HG02678 (cell line): ENCODE results near the gene RPS17.
"Not testable (repeated sequence)": the region's sequence is repeated elsewhere in the genome, so short reads cannot be mapped to it uniquely, and the experiment has no call there.

ENCODE experiments used
- ATAC-seq: cut with Tn5 transposase; IDR thresholded peaks from one replicate; pipeline ENCODE4 v1.9.1; 2021; ENCODE audit warnings: mild to moderate bottlenecking, moderate library complexity; ENCODE audit not compliant: unreplicated experiment

RPS17 gene

DNA sequence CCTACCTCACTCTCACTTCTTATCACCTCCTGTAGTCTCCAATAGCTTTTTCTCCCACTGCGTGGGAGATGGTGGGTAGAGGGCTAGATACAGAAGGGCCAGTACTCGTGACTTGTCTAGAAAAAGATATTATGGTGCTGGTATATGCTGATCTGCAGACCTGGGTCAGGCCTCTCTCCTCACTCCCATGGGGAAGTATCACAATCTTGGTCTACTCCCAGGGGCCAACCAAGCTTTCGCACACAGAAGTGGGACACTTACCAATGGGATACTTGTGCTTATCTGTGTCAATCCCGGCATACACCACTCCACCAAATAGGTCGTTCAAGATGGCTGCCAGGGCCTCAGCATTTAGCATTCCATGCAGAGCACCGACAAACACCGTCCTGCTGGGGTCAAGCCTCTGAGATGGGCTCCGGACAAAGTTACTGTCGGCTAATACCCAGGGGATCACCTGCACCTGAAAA is 9.0 kb upstream of the RPS17 start:
- no peak for ATAC-seq

DNA sequence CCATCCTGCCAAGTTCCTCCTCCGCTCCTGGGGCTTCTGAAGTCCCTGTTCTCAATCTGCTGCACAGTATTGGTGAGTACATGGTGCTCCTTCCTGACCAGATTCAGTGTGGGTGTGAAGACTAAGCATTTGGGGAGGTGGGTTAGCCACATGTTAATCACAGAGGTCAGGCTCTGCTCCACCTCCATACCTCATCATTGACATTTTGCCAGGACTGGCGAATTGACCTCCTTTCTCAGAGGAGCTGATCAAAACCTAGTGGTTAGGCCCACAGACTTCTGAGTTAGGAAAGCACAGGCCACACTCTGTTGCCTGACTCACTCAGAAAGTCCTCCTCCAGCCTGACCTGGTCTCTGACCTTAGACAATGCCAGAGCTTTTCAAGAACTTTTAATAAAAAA is 8.4 kb upstream of the RPS17 start:
- ATAC-seq, result no peak

DNA sequence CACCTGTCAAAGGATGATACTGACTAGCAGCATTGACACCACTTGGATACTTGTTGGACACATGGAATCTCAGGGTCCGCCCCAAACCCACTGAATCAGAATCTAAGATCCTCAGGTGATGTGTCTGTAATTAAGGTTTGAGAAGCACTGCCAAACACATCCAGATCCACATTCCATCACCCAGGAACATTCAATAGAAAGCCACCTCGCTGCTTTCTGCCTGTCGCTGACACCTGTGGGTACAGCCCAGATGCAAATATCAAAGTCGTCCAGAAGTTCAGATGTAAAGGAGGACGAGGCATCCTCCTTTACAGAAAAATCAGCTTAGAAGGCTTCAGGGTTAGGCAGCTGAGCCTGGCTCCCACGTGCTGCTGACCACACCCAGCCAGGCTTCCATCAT is 5.2 kb upstream of the RPS17 start:
- no peak for ATAC-seq

DNA sequence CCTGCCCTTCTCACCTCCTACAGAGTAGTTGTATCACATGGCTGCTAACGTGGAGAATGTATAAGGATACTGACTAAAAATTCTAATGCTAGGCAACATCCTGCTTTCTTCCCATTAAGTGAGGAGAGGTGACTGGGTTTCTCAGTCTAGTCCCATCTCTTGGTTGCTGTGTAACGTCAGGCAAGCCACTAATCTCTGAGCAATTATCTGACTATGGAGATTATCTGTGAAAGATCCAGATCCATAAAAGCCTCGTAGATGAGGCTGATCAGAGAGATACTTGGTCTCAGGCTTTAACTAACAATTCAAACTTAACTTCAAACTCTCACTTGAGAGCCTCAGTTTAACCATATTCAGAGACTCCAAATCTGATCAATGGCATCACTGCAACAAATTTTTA is 4.7 kb upstream of the RPS17 start:
- ATAC-seq, result no peak

DNA sequence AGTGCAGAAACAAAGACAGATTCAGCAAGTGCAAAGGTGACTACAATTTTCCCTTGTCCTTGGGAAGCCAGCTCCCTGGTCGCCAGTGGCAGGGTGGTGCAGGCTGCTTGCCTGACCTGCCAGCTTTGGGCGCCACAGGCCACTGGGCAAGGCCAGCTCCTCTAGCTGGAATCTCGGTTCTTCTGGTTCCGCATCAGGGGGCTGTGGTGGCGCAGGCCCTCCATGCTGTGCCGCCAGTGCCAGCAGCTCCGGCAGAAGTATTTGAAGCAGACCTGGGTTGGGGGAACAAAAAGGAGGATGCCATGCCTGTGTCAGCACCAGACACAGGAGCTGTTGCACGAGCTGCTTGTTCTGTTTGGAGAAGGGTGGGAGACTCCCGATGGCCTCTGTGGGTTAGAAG is 4.2 kb upstream of the RPS17 start:
- no peak for ATAC-seq

DNA sequence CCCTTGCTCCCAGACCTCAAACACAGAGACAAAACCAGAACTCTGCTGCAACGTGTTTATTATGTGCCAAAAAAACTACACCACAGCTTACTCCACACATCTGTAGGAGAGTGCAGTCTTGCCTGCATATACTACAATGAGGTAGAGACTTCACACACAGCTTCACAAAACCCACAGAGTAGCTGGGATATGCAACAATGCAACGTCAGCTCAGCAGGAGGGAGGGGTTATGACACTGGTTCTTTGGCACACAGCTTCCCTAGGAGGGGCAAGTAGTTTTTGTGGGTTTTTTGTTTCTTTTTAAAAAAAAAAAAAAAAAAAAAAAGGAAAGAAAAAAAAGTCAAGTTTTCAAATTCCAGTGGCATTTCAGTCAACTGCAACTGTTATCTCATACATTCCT is 2.9 kb upstream of the RPS17 start:
- ATAC-seq, result no peak

DNA sequence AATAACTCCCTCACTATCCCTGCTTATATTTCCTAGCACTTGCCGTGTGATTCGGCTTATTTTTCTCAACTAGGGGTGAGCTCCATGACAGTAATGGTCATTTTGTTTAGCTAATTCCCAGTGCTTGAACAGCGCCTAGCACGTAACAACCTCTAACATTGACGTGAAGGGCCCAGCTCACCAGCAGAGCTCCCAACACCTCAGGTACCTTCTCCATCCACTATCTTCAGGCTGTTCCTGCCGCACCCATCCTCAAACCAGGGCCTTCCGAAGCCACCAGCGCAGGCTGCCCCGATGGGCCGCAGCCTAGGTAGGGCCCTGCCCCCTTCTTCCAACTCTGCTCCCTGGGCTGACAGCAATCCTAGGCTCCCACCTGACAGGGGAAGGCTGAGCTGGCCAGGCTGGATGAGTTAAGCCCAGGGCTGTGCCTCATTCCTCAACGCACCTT is 751 bp upstream of the RPS17 start:
- no peak for ATAC-seq

DNA sequence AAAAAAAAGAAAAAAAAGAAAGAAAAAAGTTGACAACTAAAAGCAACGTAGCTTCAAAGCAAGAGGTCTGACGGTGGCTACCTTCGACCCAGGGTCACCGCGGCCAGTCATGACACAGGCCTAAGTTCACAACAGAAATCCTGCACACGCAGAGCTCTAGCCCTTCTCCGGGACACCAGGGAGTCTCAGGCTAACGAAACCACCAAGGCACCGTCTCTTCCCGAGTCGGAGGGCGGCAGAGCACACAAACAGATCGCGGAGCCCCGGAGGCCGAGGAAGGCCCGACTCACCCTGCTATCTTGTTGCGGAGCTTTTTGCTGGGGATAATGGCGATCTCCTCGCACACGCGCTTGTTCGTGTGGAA is 584 bp downstream of the RPS17 start:
- no peak for ATAC-seq

DNA sequence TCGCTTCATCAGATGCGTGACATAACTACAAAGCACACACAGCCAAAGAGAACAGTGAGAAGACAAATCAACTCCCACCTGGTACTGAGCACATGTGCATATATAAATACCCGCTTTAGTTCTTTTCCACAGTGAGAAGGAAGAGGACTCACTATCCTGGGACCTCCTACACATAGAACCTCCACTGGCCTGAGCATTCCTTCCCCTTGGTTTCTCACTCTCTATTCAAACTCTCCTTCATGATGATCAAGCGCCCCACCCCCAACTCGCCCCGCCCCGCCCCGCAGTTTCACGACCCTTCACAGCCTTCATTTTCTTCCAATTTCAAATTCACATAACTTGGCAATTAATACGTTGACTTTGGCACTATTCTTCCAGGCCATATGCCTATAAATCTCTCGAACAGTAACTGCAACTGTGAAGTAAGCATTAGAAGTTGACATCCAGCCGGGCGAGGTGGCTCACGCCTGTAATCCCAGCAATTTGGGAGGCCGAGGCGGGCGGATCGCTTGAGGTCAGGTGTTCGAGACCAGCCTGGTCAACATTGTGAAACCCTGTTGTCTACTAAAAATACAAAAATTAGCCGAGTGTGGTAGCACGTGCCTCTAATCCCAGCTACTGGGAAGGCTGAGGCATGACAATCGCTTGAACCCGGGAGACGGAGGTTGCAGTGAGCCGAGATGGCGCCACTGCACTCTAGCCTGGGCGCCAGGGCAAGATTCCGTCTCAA is 1.1 kb downstream of the RPS17 start:
- ATAC-seq, result no peak

DNA sequence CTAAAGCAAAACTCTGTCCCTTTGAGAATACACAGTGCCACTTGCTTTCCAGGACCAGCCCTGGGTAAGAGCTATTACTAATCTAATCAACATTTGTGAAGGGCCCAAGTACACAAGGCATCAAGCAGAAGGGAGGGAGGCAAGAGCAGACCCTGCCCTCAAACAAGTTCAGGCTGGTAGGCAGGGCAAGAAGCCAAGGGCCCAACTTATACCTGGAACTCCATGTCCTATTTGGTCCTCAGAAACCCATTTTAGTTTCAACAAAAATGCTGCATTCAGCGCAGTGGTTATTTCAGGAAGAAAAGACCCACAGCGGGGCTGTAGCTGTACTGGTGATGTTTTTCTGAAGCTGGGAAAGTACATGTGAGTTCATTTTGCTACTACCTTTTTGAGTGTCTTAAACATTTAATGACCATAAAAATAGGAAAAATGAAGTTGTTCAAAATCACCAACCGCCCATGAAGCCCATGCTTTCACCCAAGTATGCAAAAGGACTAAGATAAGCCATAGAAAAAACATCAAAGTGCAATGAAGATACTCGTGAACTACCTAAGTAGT is 2.8 kb downstream of the RPS17 start:
- no peak for ATAC-seq

DNA sequence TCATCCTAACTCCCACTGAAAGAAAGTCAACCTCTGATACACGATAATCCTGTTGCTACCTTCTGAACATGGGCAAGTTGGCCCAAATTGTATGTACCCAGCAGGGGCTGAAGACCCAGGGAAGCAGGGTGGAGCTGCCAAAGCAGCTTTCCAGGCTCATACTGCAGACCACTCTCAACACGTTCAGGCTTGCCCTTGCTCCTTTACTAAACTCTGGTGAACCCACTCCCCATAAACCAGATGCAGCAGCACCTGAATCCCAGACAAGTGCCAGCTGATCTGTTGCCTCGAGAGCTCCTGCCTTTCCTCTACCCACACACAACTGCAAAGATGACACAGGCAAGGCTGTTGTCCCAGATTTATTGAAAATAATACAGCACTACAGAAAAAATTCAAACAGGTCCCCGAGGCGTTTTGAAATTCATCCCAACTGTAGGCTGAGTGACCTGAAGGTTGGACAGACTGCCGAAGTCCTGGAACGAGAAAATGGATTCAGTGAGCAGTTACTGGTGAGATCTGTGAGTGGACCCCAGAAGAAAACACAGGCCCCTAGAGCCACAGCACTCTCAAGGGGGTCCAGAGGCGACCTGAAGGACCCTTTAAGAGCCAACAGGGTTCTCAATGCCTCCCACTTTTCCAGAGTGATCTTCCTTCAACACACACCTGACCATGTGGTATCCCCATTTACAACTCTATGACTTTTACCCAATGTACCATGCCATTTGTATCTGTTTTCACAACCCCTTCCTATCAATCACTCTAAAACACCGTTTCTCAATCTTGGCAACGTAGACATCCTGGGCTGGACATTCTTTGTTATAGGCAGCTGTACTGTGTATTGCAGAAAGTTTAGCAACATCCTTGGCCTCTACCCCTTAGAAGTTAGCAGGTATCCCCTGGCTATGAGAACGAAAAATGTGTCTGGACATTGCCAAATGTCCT is 3.6 kb downstream of the RPS17 start:
- no peak for ATAC-seq

DNA sequence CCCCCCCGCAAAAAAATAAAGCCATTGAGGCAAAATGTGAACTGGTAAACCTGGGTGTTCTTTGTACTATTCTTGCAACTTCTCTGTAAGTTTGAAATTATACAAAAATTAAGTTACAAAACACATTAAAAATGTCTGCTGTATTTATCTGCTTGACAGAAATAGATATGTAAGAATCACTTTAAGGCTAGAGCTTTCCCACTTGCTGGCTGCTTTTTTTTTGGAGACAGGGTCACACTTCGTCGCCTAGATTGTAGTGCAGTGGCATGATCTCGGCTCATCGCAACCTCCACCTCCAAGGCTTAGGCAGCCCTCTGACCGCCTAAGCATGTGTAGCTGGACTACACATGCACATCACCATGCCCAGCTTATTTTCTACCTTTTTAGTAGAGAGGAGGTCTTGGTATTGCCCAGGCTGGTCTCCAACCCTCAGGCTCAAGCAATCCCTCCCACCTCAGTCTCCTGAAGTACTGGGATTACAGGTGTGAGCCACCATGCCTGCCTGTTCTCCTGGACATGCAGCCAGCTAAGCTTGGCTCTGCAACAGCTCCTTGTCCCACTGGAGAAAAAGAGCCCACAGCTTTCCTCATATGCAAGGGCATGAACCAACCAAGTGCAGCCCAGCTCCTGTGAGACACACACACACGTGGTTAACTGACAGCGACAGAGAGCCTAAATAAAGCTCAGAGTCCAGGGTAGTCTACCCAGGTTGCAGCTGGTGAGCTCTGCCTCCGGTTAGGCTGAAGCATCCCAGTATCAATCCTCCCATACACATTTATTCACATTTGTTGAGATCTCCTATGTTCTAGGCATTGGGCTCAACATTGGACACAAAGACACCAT is 4.5 kb downstream of the RPS17 start:
- no peak for ATAC-seq

DNA sequence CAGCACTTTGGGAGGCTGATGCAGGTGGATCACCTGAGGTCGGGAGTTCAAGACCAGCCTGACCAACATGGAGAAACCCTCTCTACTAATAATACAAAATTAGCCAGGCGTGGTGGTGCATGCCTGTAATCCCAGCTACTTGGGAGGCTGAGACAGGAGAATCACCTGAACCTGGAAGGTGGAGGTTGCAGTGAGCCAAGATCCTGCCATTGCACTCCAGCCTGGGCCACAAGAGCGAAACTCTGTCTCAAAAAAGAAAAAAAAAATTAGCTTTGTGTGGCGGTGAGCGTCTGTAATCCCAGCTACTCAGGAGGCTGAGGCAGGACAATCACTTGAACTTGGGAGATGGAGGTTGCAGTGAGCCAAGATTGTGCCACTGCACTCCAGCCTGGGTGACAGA is 5.1 kb downstream of the RPS17 start:
- not testable (repeated sequence) for ATAC-seq

DNA sequence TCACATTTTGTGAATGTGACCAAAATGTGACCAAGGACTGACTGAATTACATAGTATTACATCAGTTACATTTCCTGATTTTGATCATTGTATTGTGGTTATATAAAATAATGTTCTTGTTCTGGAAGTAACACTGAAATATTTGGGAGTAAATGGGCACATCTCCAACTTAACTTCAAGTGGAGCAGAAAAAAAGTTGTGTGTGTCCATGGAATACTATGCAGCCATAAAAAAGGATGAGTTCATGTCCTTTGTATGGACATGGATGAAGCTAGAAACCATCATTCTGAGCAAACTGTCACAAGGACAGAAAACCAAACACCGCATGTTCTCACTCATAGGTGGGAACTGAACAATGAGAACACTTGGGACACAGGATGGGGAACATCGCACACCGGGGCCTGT is 5.8 kb downstream of the RPS17 start:
- not testable (repeated sequence) for ATAC-seq

DNA sequence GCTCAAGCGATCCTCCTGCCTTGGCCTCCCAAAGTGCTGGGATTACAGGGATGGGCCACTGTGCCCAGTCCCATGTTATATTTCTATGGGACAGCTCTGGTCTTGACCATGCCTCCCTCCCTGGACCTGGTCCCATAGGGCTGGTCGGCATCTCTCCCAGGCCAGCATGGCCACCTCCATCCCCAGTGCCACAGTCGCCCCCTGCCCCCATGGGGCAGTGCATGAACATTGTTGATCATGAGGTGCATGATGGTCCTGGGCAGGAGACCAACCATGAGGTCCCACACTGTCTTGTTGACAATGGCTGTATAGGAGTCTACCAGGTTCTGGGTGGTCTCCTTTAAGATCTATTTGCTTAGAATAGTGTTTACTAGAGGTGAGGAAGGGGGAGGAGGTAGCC is 6.5 kb downstream of the RPS17 start:
- no peak for ATAC-seq

DNA sequence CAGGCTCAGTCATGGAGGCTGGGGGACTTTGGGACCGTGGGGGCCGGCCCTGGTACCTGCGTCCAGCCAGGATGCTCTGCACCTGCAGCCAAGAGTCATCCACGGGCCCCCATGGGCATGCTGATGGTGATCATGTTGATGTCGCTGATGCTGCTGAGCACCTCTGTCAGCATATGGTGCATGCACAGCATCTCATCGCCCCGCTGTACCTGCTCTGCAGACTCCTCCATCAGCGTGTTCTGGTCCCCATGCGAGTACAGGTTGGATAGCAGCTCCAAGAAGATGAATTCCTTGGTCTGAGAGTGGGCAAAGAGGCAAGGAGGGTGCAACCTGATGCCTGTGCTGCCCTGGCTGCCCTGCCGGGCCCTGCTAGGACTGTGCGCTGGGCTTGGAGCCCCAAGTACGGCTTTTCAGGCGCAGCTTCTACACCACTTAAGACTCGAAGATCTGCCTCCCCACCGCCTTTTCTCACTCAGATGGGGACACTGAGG is 7.2 kb downstream of the RPS17 start:
- no peak for ATAC-seq

DNA sequence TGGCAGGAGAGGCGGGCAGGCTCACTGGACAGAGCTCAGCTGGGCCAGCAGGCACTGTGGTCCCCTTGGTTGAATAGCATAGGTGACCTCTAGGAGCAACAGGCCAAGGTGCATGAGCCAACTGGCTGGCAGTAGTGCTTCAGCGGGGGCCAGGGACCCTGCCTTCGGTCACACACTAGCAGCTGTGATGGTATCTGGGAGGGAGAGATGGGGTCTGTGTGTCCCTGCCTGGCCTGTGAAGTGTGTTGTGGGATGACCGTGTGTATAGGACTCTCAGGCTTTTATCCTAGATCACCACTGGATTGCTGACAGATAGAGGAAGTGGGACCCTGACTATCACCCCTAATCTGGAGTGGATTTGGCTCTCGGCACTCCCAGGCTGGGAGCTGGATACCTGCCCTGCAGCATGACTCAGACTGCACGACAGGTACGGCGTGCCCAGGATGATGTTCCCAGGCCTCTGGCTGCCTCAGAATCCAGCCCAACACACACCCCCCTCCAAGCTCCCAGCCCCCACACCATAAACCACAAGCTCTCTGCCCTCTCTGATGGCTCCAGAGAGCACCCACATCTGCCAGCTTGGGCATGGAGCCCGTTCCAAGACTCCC is 7.8 kb downstream of the RPS17 start:
- no peak for ATAC-seq

DNA sequence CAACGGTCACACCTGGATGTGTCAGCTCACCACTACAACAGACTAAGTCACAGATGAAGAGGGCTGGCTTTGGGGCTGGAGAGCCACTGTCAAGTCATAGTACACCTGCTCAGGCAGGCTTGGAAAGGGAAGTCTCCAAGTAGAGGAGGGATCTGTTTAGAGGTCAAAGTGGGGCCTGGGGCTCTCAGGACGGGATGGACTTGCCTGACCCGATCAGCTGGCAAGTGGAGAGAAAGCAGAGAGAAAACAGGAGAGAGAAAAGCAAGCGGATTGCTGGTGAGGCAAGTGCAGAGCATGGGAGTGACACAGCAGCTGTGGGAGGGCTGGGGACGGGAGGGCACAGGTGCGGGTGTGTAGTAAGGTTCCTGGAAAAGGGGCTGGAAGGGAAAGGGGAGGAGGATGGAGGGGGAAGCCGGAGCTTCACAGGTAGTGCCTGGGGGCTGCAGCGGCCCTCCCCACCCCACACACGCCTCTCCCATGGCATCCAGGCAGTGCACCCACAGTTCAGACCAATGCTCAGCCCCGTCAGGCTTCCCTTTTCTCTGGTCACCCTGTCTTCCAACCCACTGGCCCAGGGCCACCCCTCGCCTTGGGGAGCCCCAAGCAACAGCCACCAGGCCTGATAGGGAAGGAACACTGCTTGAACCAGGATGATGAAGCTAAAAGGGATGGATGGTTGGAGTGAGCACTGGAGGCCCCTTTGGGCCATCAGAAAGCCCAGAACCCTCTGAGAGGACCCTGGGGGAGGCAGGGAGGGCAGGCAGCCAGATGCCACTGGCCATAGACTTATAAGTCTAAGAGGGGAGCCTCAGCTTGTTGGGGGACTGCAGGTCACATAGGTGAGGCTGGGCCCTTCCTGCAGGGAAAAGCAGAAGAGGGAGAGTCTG is 8.5 kb downstream of the RPS17 start:
- no peak for ATAC-seq
